GM18868 (cell line): Measurements from ENCODE around the gene MMS22L.

Experiments
- ATAC-seq: cut with Tn5 transposase; IDR thresholded peaks from one replicate; pipeline ENCODE4 v1.9.1; 2021; ENCODE audit warnings: mild to moderate bottlenecking, moderate library complexity; ENCODE audit not compliant: unreplicated experiment

The MMS22L gene

GRCh38 chr6:97282726-97283617 lies at the start of gene MMS22L:
Gene MMS22L (minus strand): TSS chr6:97283216. CDS start chr6:97282477, 739 bp downstream.
- ATAC-seq, result peak; percentile 95

- ATAC-seq, result no peak
Observed at GRCh38 chr6:97322811-97323210, 39.8 kb upstream of the MMS22L start.

GRCh38 chr6:97322226-97322625 lies 39.2 kb upstream of the MMS22L start:
- no peak for ATAC-seq

- no peak for ATAC-seq
Observed at GRCh38 chr6:97316978-97317377, 34.0 kb upstream of the MMS22L start.

DNA sequence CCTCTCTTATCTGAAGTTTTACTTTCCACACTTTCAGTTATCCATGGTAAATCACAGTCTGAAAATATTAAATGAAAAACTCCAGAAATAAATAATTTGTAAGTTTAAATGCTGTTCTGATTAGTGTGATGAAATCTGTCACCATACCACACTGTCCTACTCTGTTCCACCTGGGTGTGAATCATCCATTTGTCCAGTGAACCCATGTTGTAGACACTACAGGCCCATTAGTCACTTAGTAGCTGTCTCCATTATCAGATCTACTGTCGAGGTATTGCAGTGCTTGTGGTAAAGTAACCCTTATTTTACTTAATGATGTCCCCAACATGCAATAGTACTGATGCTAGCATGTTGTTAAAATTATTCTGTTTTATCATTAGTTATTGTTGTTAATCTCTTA lies 29.2 kb upstream of the MMS22L start:
- ATAC-seq, result no peak

GRCh38 chr6:97306544-97307320 lies 23.7 kb upstream of the MMS22L start:
- no peak for ATAC-seq

GRCh38 chr6:97305414-97306066 lies 22.5 kb upstream of the MMS22L start:
- ATAC-seq, result no peak

DNA sequence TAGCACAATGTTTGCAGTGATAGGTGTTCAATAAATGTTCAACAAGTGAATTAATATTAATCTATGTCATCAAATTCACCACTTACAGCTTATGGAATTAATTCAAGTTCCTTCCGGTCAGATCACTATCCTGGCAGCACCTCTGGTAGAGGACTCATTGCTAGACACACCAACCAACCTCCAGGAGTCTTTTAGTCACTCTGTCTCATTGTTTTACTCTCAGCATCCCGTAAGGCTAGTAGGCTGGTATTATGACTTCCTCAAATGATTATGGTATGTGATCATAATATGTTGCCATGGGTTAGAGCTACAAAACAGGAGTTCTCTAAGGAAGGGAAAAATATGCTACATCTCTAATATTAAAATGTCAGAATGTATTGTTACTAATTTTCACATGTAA lies 21.7 kb upstream of the MMS22L start:
- ATAC-seq, result no peak

DNA sequence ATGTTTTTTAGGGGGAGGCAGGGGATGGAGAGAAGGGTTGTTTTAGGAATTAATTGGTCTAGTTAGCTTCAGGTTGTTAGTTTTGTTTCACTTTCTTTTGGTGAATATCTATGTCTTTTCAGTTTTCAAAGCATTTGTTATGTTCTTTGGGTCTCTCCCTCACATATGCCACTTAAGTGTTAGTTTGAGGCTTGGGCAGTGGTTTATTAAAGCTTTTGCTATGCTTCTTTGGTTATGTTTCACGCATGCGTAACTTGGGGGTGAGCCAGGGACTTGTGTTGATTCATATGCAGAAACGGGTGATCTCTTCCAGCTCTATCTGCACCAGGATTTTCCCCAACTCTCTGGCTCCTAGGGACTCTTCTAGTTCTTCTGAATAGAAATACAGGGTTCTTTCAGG lies 11.4 kb upstream of the MMS22L start:
- peak; percentile 84 for ATAC-seq

DNA sequence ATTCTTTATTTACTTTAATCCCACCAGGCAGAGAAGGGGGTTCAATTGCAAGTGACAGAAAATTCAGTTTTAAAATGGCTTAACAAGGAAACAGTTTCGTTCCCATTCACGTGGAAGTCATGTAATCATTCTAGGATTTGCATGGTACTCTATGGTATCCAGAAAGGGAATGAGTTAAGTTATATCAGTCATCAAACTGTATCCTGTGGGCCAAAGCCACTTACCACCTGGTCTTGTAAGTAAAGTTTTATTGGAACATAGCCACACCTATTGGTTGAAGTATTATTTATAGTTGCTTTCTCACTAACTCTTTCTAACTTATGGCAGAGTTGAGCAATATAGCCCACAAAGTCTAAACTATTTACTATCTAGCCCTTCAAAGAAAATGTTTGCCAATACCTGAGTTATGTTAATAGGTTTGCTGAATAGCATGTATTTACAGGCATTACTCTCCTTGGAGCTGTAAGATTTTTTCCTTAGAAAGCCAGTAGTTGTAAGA lies 10.2 kb upstream of the MMS22L start:
- ATAC-seq, result no peak

GRCh38 chr6:97292671-97293070 lies 9.7 kb upstream of the MMS22L start:
- ATAC-seq, result no peak

- ATAC-seq, result no peak
Observed at GRCh38 chr6:97291896-97292295, 8.9 kb upstream of the MMS22L start.

GRCh38 chr6:97289332-97289731 lies 6.3 kb upstream of the MMS22L start:
- no peak for ATAC-seq

GRCh38 chr6:97288188-97288587 lies 5.2 kb upstream of the MMS22L start:
- no peak for ATAC-seq

DNA sequence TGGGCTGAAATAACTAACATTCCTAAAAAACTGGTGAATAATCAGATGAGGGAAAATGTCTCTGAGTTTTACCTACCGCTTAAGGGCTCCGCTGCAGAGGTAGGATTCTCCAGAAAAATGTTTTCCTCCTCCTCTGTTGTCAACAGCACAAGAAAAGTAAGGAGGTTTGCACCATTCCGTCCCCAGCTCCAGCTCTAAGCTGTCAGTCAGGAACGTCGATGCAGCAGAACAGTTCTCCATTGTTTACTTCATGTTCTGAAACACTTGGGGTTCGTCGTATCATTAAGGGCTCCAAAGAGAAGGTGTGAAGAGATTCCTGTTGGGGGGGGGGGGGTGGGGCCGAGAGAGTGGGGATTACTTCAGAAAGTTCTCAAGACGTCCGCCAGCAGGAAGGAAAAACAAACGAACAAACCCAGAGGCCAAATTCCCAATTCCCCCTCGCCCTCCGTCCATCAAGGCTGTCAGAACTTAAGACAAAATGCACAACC lies 734 bp downstream of the MMS22L start:
- peak; percentile 1 for ATAC-seq

GRCh38 chr6:97280766-97281165 lies 2.2 kb downstream of the MMS22L start:
- ATAC-seq, result no peak

DNA sequence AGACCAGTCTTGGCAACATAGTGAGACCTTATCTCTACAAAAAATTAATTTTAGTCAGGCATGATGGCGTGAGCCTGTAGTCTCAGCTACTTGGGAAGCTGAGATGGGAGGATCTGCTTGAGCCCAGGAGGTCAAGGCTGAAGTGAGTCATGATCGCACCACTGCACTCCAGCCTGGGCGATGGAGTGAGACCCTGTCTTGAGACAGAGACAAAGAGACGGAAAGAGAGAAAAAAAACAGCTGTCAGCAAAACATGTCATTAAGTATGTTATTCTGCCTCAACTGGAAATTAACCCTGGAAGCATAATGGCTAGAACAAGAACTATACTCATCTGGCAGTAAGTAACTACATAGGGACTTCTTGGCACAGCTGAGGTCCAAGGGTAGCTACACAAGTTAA lies 7.2 kb downstream of the MMS22L start:
- ATAC-seq, result no peak

GRCh38 chr6:97269821-97270220 lies 13.2 kb downstream of the MMS22L start:
- no peak for ATAC-seq

DNA sequence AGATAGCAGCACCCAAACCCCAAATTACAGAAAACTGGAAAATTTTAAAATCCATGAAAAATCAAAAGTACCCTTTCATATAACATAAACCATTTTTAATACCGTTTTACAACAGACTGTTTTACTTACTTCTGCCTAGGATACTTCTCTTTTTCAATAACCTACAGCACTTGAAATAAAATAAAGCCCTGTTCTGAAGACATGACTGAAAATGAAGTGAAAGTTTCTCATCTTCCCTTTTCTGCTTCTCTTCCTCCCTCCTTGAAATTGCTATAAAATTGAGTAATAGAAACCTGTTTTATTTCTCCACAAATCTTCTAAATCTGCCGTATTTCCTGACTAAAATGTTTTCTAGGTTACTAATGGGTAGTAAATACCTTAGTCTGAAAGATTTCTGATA lies 20.3 kb downstream of the MMS22L start:
- ATAC-seq, result no peak

- ATAC-seq, result no peak
Observed at GRCh38 chr6:97246842-97247241, 36.2 kb downstream of the MMS22L start.

DNA sequence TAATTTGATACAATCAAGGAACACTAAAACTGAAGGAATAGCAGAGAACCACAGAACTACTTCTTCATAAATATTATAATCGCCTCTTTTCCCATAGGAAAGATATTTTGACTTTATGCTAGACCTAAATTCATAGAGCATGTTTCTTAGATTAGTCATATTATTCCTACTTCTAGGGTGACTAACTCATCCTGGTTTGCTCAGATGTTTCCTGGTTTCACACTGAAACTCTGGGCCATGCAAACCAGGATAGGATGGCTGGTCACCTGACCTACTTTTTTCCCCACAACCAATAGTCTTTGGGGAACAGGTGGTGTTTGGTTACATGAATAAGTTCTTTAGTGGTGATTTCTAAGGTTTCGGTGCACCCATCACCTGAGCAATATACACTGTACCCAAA lies 42.8 kb downstream of the MMS22L start:
- no peak for ATAC-seq
